ENCODE data around the gene DPH6.

Gene DPH6

DNA sequence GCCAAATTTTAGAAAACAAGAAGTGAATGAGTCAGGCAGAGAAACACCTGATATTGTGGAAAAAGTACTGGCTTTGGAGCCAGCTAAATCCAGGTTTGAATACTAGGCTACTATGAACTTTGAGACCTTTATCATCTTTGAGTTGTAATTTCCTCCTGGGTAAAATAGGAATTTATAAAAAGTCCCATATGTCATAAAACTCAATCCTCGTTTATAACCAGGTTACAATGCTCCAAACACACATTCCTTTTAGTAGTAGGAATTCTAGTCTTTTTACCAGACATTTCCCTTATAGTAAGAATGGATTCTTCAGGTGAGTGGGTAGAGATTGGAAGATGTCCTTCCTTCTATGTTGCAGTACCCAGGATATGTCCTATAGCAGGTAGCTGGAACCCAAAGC is 16.7 kb upstream of the DPH6 start:
- H3K4me3 ChIP-seq = no peak overlapping the region
- no peak overlapping the region for H3K9ac ChIP-seq (ENCODE audit: insufficient read length)
- no peak for TF ChIP-seq FOXP2 (optimal IDR thresholded peaks at IDR 0.05; ENCODE audit: control extremely low read depth, extremely low read length, insufficient read depth)
- no peak for TF ChIP-seq POLR2AphosphoS5 (IDR thresholded peaks at IDR 0.05; ENCODE audit: borderline replicate concordance, low read depth, low read length)
- no peak for TF ChIP-seq EZH2 (IDR thresholded peaks at IDR 0.05)
- H3K27ac ChIP-seq = no peak overlapping the region
- no peak for DNase-seq (ENCODE audit: low read depth, low spot score)
- H3K36me3 ChIP-seq (ENCODE audit: insufficient read depth, low read length) = no peaks in the 10 kb centered on the region
- no peaks in the 10 kb centered on the region for H3K9me3 ChIP-seq (ENCODE audit: low read depth, low read length)

DNA sequence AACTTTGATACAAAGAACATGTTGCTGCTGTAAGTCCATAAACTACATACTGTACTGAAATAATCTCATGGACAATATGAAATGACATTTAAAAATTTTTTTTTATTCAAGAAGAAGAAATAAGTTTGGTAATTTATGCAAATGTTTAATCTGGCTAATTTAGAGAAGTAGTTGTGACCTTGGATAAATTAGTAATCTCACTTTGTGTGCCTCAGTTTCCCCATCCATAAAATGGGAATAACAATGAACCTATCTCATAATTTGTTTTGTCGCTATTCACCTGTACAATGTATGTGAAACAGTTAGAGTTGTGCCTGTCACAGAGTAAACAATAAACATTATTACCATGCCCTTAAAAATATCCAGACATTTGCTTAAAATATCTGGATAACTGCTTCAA is 15.3 kb upstream of the DPH6 start:
- Histone ChIP-seq H3K36me3 (ENCODE audit: insufficient read depth, low read length) (no peaks in the 10 kb centered on the region), H3K9me3 (ENCODE audit: low read depth, low read length) (no peaks in the 10 kb centered on the region), H3K27ac (no peak overlapping the region), H3K4me3 (no peak overlapping the region), H3K9ac (ENCODE audit: insufficient read length) (no peak overlapping the region)
- no peak for DNase-seq (ENCODE audit: low read depth, low spot score)
- TF ChIP-seq FOXP2 (optimal IDR thresholded peaks at IDR 0.05; ENCODE audit: control extremely low read depth, extremely low read length, insufficient read depth) = no peak
- TF ChIP-seq EZH2 (IDR thresholded peaks at IDR 0.05) = no peak
- no peak for TF ChIP-seq POLR2AphosphoS5 (IDR thresholded peaks at IDR 0.05; ENCODE audit: borderline replicate concordance, low read depth, low read length)

DNA sequence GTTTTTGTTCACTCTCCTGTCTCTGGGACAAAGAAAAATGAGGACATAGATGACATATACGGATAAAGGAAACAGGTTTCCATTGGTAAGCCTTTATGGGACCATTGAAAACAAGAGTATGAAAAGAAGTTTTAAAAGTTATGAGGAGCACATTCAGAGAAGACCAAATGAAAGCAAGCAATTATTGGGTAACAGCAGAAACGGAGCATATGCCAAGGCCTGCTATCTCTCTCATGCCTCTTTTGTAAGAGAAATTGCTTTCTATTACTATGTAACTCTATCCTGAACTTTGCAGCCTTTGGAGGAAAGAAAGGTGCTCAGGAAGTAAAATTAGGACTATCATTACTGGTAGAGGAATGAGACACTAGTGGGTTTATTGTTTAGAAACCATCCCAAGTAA is 14.9 kb upstream of the DPH6 start:
- no peaks in the 10 kb centered on the region for H3K9me3 ChIP-seq (ENCODE audit: low read depth, low read length)
- H3K4me3 ChIP-seq = no peak overlapping the region
- H3K27ac ChIP-seq = no peak overlapping the region
- TF ChIP-seq EZH2 (IDR thresholded peaks at IDR 0.05) (no peak), POLR2AphosphoS5 (IDR thresholded peaks at IDR 0.05; ENCODE audit: borderline replicate concordance, low read depth, low read length) (no peak), FOXP2 (optimal IDR thresholded peaks at IDR 0.05; ENCODE audit: control extremely low read depth, extremely low read length, insufficient read depth) (no peak)
- no peak overlapping the region for H3K9ac ChIP-seq (ENCODE audit: insufficient read length)
- no peaks in the 10 kb centered on the region for H3K36me3 ChIP-seq (ENCODE audit: insufficient read depth, low read length)
- DNase-seq (ENCODE audit: low read depth, low spot score) = no peak

DNA sequence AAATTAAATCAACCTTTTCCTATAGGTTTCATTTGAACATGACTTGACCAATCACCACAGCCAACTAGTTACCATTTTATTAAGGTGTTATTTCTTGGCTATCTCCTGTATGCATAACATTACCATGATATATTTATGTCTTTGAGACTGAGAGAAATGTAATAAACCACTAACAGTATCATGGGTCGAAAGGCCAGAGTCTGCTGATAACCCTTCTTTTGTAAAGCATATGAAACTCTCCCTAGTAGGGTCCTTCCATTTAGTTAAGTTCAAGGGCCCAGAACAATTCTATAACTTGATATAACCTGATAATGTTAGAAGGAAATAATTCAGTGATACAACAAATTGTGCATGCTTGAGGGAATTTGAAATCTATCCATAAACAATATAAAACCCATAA is 14.3 kb upstream of the DPH6 start:
- no peak for TF ChIP-seq FOXP2 (optimal IDR thresholded peaks at IDR 0.05; ENCODE audit: control extremely low read depth, extremely low read length, insufficient read depth)
- no peak for TF ChIP-seq EZH2 (IDR thresholded peaks at IDR 0.05)
- TF ChIP-seq POLR2AphosphoS5 (IDR thresholded peaks at IDR 0.05; ENCODE audit: borderline replicate concordance, low read depth, low read length) = no peak
- Histone ChIP-seq H3K27ac (no peak overlapping the region), H3K9me3 (ENCODE audit: low read depth, low read length) (no peaks in the 10 kb centered on the region), H3K4me3 (no peak overlapping the region), H3K9ac (ENCODE audit: insufficient read length) (no peak overlapping the region), H3K36me3 (ENCODE audit: insufficient read depth, low read length) (no peaks in the 10 kb centered on the region)
- no peak for DNase-seq (ENCODE audit: low read depth, low spot score)

DNA sequence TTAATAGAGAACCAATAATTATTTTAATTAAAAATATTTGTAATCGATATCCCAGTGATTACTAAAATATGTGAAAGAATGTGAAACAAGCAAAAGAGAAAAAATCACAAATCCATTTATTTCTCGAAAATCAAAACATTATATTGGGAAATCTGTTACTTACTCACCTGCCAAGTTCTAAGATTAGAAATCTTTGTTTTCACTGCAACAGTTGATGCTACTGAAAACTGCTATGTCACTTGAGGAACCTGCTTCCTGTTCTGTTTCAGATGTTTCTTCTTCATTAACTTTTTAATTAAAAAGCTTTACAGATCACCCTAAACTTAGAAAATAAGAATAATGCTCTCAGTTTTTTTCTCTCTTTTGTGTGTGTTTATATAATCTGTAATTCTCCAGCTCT is 13.7 kb upstream of the DPH6 start:
- Histone ChIP-seq H3K36me3 (ENCODE audit: insufficient read depth, low read length) (no peaks in the 10 kb centered on the region), H3K4me3 (no peak overlapping the region), H3K9ac (ENCODE audit: insufficient read length) (no peak overlapping the region), H3K27ac (no peak overlapping the region), H3K9me3 (ENCODE audit: low read depth, low read length) (no peaks in the 10 kb centered on the region)
- DNase-seq (ENCODE audit: low read depth, low spot score) = no peak
- TF ChIP-seq POLR2AphosphoS5 (IDR thresholded peaks at IDR 0.05; ENCODE audit: borderline replicate concordance, low read depth, low read length) (no peak), EZH2 (IDR thresholded peaks at IDR 0.05) (no peak), FOXP2 (optimal IDR thresholded peaks at IDR 0.05; ENCODE audit: control extremely low read depth, extremely low read length, insufficient read depth) (no peak)

DNA sequence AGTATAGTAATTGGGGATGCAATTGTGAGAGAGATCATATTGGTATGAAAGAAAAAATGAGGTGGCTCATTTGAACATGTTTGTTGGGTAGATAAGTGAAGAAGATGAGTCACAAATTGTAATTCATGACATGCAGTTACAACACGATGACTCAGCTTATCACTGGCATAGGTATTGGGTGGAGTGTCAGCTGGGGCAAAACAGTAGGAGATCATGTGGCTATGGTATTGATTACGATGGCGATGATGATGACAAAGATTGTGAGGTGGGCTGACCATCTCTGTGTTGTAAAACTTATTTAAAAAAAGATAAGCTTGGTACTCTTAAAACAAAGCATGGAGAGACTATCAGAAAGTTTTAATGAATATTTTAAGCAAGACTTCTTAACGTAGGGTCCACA is 11.6 kb upstream of the DPH6 start:
- Histone ChIP-seq H3K9ac (ENCODE audit: insufficient read length) (no peak overlapping the region), H3K9me3 (ENCODE audit: low read depth, low read length) (no peaks in the 10 kb centered on the region), H3K36me3 (ENCODE audit: insufficient read depth, low read length) (no peaks in the 10 kb centered on the region), H3K4me3 (no peak overlapping the region), H3K27ac (no peak overlapping the region)
- no peak for DNase-seq (ENCODE audit: low read depth, low spot score)
- no peak for TF ChIP-seq EZH2 (IDR thresholded peaks at IDR 0.05)
- no peak for TF ChIP-seq FOXP2 (optimal IDR thresholded peaks at IDR 0.05; ENCODE audit: control extremely low read depth, extremely low read length, insufficient read depth)
- no peak for TF ChIP-seq POLR2AphosphoS5 (IDR thresholded peaks at IDR 0.05; ENCODE audit: borderline replicate concordance, low read depth, low read length)

DNA sequence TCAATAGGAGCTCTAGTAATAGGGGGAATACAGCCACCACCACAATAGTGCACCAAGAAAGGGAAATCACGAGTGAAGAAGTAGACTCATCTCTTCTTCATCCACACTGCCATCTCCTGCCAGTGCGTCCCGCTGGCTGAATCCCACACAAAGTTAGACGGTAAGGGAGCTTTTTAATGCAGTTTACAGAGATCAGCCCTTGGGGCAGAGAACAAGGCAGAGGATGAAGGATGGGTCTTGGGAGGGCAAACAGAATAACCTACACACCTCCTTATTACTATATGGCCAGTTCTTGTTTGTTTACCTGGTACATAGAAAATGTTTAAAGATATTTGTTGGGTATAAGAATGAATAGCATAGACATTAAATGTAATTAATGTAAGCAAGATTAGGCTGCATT is 11.0 kb upstream of the DPH6 start:
- Histone ChIP-seq H3K27ac (no peak overlapping the region), H3K4me3 (no peak overlapping the region)

DNA sequence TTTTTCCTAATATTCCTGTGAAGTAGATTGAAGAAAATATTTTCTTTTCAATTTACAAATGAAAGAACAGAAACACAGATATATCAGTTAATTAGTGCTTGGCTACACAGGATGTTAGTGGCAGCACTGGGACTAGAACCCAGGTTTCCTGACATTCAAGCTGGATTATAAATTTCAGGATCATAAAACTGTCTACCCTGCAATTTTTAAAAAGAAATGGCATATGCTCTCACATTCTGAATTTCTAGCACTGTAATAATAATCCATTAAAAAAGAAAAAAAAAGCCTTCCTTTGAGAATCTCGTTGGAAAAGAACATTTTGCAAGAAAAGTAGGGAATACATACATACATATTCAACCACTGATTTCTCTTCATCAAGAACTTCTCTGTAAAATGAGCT is 9.3 kb upstream of the DPH6 start:
- Histone ChIP-seq H3K27ac (no peak overlapping the region), H3K4me3 (no peak overlapping the region), H3K36me3 (ENCODE audit: insufficient read depth, low read length) (no peaks in the 10 kb centered on the region), H3K9me3 (ENCODE audit: low read depth, low read length) (no peaks in the 10 kb centered on the region), H3K9ac (ENCODE audit: insufficient read length) (no peak overlapping the region)
- no peak for DNase-seq (ENCODE audit: low read depth, low spot score)
- no peak for TF ChIP-seq POLR2AphosphoS5 (IDR thresholded peaks at IDR 0.05; ENCODE audit: borderline replicate concordance, low read depth, low read length)
- TF ChIP-seq EZH2 (IDR thresholded peaks at IDR 0.05) = no peak
- no peak for TF ChIP-seq FOXP2 (optimal IDR thresholded peaks at IDR 0.05; ENCODE audit: control extremely low read depth, extremely low read length, insufficient read depth)

More for the DNA sequence above, 11.0 kb upstream of the DPH6 start:
- no peaks in the 10 kb centered on the region for H3K36me3 ChIP-seq (ENCODE audit: insufficient read depth, low read length)
- no peaks in the 10 kb centered on the region for H3K9me3 ChIP-seq (ENCODE audit: low read depth, low read length)
- DNase-seq (ENCODE audit: low read depth, low spot score) = no peak
- TF ChIP-seq FOXP2 (optimal IDR thresholded peaks at IDR 0.05; ENCODE audit: control extremely low read depth, extremely low read length, insufficient read depth) (no peak), EZH2 (IDR thresholded peaks at IDR 0.05) (no peak), POLR2AphosphoS5 (IDR thresholded peaks at IDR 0.05; ENCODE audit: borderline replicate concordance, low read depth, low read length) (no peak)
- no peak overlapping the region for H3K9ac ChIP-seq (ENCODE audit: insufficient read length)

DNA sequence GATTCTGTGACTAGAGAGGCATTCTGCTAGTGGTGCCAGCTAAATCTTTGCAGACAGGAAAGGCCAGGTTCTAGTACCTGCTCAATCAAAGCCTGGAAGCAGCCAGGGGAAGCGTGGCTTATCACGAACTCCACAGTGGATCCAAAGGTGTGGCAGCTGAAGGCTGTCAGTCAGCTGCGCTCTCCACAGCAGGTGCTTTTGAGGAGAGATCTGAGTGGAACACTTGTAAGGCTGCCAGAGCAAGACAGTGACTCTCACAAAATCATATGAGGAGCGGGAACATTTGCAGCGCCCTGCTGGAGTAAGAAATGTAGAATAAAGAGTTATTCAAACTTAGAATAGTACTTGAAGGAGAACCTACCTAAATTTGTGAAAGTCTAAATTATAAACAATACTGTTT is 5.0 kb upstream of the DPH6 start:
- no peak for TF ChIP-seq POLR2AphosphoS5 (IDR thresholded peaks at IDR 0.05; ENCODE audit: borderline replicate concordance, low read depth, low read length)
- TF ChIP-seq FOXP2 (optimal IDR thresholded peaks at IDR 0.05; ENCODE audit: control extremely low read depth, extremely low read length, insufficient read depth) = no peak
- no peak for TF ChIP-seq EZH2 (IDR thresholded peaks at IDR 0.05)
- H3K4me3 ChIP-seq = no peak overlapping the region
- DNase-seq (ENCODE audit: low read depth, low spot score) = no peak

More for the DNA sequence above, 5.0 kb upstream of the DPH6 start:
- Histone ChIP-seq H3K36me3 (ENCODE audit: insufficient read depth, low read length) (no peaks in the 10 kb centered on the region), H3K9ac (ENCODE audit: insufficient read length) (no peak overlapping the region), H3K9me3 (ENCODE audit: low read depth, low read length) (no peaks in the 10 kb centered on the region), H3K27ac (no peak overlapping the region)
